Eye (tissue), 1 donor: Measurements from ENCODE around the gene CDX2.
"Not testable (repeated sequence)": the region's sequence is repeated elsewhere in the genome, so short reads cannot be mapped to it uniquely, and the experiment has no call there.

Experiments used
- DNase-seq: peaks from one replicate; pipeline ENCODE4 v3.0.0-alpha.2; 2015

CDX2 gene

DNA sequence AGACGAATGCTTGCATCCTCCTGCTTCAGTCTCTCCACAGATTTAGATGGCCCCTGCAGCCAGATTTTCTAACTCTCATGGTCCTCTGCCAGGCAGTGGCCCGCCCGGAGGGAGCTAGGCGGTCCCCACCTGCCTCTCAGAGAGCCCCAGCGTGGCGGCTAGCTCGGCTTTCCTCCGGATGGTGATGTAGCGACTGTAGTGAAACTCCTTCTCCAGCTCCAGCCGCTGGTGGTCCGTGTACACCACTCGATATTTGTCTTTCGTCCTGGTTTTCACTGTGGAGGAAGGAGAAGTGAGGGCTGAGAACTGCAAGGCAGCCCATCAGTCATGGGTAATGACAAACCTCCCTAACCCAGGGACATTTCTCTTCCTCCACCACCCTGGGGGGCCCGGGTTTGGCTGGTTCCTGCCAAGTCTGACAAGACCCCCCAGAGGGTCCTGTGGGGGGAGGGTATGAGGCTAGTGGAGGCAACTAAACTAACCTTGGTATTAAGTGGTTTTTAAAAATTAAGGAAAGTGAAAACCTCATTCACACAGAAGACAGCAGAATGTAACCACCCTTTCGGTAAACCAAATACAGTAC lies 4.3 kb downstream of the CDX2 start:
- DNase-seq: peak; percentile 14

GRCh38 chr13:27964206-27964605 lies 4.9 kb downstream of the CDX2 start:
- not testable (repeated sequence) for DNase-seq

GRCh38 chr13:27963491-27963890 lies 5.6 kb downstream of the CDX2 start:
- no peak for DNase-seq

DNA sequence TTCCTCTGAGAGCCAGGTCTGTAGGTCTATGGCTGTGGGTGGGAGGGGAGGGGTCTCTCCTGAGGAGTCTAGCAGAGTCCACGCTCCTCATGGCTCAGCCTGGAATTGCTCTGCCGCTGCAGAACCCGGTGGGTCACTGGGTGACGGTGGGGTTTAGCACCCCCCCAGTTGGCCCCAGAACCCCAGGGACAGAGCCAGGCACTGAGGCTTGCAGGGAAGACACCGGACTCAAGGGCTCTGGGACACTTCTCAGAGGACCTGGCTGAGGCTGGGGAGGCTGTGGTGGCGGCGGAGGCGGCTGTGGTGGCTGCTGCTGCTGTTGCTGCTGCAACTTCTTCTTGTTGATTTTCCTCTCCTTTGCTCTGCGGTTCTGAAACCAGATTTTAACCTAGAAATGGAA lies 6.1 kb downstream of the CDX2 start:
- no peak for DNase-seq

DNA sequence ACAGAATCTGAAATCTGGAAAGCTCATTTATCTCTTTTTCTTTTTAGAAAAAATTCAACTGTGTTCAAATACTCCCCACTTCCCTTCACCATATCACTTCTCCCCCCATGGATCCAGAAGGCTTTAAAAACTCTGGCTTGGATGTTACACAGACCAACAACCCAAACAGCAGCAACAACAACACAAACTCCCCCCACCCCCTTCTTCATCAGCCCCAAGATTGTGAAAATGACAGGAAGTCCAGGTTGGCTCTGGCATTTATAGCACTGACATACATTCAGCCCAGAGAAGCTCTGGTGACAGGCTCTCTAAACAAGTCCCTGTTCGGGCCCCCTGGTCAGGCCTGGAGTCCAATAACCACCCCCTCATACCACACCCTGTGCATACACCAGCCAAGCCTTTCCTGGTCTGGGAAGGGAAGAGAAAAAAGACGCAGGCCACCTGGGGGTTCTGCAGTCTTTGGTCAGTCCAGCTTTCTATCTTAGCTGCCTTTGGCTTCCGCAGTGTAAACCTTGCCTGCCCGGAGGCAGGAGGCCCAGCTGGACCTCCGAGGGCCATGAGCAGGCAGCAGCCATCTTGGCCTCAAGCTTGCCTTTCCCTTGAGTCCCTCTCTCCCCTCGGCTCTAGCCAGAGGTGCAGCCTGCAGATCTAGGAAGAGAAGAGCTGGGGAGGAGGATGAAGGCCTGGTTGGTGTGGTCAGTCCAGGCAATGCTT lies 6.8 kb downstream of the CDX2 start:
- peak; percentile 21 for DNase-seq

DNA sequence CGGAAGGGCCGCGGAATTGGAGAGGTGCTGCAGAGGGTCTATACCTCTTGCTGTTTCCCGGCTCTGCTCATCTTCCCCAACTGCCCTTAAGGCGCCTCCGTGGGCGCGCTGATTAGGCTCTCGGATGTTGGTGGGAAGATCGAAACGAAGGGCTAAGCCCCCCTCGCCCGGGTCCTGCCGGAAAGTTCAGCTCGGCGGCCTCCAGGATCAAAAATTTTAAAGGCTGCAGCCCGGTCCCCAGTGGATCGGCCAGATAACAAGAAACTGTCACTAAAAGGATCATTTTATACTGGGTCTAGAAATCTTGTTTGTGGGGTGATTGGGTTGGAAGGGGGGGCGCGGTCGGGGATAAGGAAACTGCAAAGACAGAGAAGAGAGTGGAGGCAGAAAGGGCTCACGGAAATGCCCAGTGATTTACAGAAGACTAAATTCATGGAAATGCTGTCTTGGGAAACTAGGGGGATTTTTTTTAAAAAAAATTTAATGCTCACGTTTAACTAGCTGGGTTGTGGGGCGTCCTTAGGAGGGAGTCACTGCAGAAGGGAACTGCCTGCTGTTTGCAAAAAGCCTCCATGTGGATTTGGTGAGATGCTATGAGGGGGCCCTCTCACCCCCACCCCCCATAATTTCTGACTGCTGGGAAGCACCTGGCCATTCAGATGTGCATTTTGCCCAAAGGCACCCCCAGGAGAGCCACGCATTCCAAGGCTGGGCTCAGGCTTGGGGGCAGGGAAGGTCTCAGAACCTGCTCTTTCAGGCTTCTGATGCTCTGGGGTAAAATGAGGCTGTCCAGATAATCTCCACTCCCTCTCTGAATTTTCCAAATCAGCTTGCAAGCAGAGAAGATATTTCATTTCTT lies 7.7 kb downstream of the CDX2 start:
- peak; percentile 33 for DNase-seq

GRCh38 chr13:27960362-27961226 lies 8.5 kb downstream of the CDX2 start:
- peak; percentile 78 for DNase-seq

- DNase-seq: no peak
Observed at GRCh38 chr13:27959976-27960361, 9.1 kb downstream of the CDX2 start.

- DNase-seq: peak; percentile 15
Observed at GRCh38 chr13:27956576-27957300, 12.4 kb downstream of the CDX2 start.

DNA sequence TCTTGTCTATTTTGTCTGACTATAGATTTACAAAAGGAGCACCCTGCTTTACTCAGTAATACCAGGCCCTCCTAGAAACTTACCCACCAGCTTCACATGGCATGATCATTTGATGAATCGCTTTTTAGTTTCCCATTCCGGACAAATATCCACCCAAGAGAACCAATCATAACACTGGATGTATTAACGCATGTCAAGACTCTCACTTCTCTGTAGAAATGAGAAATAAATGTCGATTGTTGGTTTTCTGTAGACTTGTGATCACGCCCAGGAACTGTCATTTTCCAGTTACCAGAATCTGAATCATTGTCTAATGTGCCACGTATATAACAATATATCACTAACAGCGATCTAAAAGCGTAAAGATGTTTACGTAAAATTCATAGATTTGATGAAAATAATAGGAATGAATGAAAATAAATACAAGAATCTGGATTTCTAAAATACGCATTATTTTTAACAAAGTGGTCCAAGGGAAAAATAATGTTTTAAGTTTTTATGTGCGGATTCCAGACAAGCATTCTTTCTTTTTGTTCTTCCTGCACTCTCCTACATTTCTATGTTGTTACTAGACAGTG lies 14.0 kb downstream of the CDX2 start:
- peak; percentile 24 for DNase-seq

DNA sequence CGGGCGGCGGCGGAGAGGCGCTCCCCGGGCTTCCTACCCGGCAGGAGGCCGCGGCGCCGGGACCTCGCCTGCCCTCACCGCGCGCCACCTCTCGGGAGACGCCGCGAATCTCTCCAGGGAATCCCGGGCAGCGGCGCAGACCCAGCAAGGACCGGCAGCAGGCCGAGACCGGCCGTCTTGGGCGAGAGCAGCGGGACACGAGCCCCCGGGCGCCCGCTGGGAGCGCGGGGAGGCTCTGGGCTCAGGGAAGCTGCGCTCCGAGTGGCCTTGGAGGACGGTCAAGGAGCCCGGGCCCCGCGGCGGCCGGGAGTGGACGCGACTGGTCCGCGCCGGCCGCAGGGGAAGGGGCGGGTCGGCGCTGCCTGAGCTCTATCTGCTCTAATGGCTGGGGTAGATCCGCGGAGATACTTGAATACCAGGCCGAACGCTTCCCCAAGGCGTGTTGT lies 14.7 kb downstream of the CDX2 start:
- peak; percentile 51 for DNase-seq

DNA sequence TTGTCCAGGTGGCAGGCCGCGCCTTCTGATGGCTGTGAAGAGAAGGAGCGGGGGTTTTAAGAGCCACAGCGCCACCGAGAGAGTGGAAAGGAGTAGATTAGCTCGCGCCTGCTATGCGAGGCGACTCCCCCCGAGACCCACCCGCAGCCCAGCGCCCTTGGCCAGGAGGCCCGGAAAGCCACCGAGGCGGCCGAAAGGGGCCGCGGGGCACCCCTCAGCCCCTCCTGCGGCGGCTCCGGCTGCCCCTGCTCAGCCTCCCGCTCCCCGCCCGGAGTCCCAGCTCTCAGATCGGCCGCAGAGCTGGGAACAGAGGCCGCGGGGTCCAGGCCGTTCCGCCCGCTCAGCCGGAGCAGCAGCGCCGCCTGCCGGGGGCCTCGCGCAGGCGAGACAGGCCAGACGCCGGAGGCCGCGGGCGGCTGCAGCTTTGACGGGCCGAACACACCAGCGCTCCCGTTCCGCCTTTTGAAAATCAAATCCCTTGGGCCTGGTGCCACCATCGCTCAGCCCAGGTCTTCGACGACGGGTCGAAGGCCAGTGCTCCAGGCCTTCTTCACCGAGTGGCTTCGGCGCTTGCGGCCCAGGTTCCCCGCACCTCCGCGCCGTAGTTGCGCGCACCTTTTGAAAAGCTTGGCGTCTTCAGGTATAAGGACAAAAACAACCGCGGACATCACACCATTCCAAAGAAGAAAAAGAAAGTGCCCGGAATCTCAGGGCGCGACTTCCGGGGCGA lies 15.3 kb downstream of the CDX2 start:
- peak; percentile 93 for DNase-seq

- DNase-seq: peak; percentile 23
Observed at GRCh38 chr13:27952876-27953675, 16.0 kb downstream of the CDX2 start.

- no peak for DNase-seq
Observed at GRCh38 chr13:27942972-27943371, 26.1 kb downstream of the CDX2 start.

DNA sequence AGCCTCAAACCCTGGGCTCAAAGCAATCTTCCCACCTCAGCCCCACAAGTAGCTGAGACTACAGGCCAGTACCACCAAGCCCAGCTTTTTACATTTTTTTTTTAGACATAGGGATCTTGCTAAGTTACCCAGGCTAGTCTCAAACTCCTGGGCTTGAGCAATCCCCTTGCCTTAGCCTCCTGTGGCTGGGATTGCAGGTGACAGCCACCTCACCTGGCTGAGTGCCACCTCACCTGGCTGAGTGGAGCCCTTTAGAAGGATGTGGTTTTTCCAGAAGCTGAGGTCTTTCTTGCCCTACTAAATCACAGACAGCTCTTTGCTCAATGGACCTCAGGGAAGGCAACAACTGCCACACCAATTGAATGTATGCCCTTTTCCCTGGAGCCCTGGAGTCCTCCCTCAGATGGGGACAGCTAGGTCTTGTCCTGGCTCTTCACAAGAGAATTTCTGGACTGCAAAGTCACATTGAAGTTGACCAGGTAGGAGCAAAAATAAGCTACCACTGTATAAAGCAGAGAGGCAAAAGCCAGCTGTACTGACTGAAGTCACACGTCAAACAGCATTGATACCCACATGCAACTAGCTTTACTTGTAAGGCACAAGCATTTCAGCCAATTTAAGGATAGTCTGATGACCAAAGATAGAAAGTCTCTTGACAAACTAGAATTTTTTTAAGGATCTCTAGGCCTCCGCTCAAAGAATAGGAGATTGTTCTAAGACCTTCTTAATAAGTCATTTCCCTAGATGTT lies 35.4 kb downstream of the CDX2 start:
- peak; percentile 8 for DNase-seq

DNA sequence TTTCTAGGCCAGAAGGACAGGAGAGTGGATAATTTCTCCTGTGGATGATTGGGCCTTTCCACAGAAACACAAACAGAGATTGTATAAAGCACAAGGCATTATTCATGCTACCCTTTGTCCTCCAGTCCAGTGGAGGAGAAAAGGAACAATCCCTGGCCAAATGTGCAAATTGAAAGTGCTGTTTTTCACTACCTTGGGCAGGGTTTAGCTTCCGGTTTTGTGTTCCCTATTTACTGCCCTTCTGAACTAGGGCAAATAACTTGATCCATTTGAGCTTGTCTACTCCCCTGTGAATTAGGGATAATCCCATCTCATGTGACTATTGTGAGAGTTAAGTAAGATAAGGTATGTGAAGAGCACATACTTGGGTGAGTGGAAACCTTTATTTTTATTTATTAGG lies 36.0 kb downstream of the CDX2 start:
- no peak for DNase-seq

DNA sequence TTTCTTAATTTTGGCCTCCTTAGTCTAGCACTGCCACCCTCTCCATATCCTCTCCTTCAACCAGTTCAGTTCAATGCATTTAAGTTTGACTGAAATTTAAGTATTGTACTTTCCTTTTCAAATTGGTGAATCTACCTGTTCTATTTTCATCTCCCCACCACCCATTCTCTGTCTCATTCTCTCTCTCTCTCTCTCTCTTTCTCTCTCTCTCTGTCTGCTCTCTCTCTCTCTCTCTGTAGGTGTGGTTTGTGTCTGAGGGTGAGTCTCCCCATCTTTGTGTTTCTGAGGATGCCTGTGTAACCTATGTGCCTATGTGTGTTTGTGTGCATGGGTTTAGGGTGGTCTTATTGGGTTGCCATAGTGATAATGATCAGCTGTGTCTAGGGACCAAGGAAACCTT lies 39.2 kb downstream of the CDX2 start:
- peak; percentile 6 for DNase-seq

GRCh38 chr13:27928805-27929753 lies 40.0 kb downstream of the CDX2 start:
- peak; percentile 12 for DNase-seq
